Osteocyte (in vitro differentiated cells): ENCODE results near the gene CARD11. TPM values are rescaled to one million over a fixed set of nuclear protein-coding genes. Genes with fewer than 3 reads are reported as not detected.

ENCODE experiments used
- DNase-seq: peaks from one replicate; pipeline ENCODE4 v3.0.0; 2021; ENCODE audit warnings: mixed read lengths; ENCODE audit not compliant: unreplicated experiment; ENCODE audit errors: extremely low spot score
- H3K27ac Mint-ChIP-seq: one replicate; pipeline ENCODE4 v1.8.0; 2021; ENCODE audit warnings: mild to moderate bottlenecking, mixed read lengths; ENCODE audit not compliant: unreplicated experiment
- H3K27me3 Mint-ChIP-seq: one replicate; pipeline ENCODE4 v1.8.0; 2021; ENCODE audit warnings: mixed read lengths; ENCODE audit not compliant: unreplicated experiment
- H3K36me3 Mint-ChIP-seq: one replicate; pipeline ENCODE4 v1.8.0; 2021; ENCODE audit warnings: mixed read lengths; ENCODE audit not compliant: unreplicated experiment
- H3K4me1 Mint-ChIP-seq: one replicate; pipeline ENCODE4 v1.8.0; 2021; ENCODE audit warnings: mixed read lengths; ENCODE audit not compliant: unreplicated experiment
- H3K4me3 Mint-ChIP-seq: one replicate; pipeline ENCODE4 v1.8.0; 2021; ENCODE audit warnings: mild to moderate bottlenecking, moderate library complexity, mixed read lengths; ENCODE audit not compliant: unreplicated experiment
- H3K9me3 Mint-ChIP-seq: one replicate; pipeline ENCODE4 v1.8.0; 2021; ENCODE audit warnings: mixed read lengths; ENCODE audit not compliant: unreplicated experiment
- CTCF ChIP-seq: fragments of 200-600 bp; sonication (generic); IDR thresholded peaks from 2 replicates; pipeline ENCODE4 v1.5.0; 2021; ENCODE audit warnings: antibody characterized with exemption, mild to moderate bottlenecking, moderate library complexity
- total RNA-seq: library from RNA; stranded (reverse); gene quantifications from 2 replicates; pipeline ENCODE4 v1.2.1, GENCODE V29; 2021

Gene CARD11
- total RNA-seq, 1 donor from 2014 or later: 0.24 TPM

DNA sequence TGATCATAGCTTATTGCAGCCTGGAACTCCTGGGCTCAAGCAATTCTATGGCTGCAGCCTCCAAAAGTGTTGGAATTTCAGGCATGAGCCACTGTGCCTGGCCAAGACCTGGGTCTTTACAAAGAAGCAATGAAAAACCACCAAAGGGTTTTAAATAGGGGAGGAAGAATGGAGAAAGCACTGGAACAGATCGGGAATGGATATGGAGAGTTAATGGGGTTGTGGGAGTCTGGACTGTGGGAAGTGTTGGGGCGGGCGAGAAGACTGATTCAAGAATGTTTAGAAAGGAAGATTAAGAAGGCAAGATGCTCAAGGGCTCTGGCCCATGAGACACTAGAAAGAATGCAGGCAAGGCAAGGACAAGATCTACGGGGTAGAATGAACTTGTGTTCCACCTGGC is 98.5 kb downstream of the CARD11 start:
- Mint-ChIP-seq H3K9me3 (peaks cover 10% of the 10 kb centered on the region), H3K36me3 (no peaks in the 10 kb centered on the region), H3K4me1 (no peaks in the 10 kb centered on the region), H3K27me3 (peaks cover 57% of the 10 kb centered on the region), H3K4me3 (no peak overlapping the region), H3K27ac (no peak overlapping the region)
- peak; percentile 48 for DNase-seq
- TF ChIP-seq CTCF: no peak

DNA sequence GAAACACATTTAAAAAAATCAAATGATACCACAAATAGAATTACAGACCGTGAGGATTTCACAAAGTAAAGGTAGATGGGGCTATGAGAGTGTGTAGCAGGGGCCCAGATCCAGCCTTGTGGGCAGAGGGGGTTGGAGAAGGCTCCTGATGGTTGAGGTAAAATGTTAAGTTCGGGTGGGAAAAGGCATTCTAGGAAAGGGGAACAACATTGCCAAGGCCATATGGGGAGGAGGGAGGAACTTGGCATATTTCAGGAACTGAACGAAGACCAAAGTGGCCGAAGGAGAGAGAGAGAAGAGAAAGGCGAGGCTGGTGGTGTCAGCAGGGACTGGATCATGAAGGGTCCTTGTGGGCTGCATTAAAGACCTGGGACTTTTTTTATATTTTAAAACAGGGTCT is 98.9 kb downstream of the CARD11 start:
- peaks cover 59% of the 10 kb centered on the region for H3K27me3 Mint-ChIP-seq
- no peak overlapping the region for H3K27ac Mint-ChIP-seq
- no peak for TF ChIP-seq CTCF
- DNase-seq: peak; percentile 34
- H3K4me3 Mint-ChIP-seq: no peak overlapping the region
- H3K4me1 Mint-ChIP-seq: no peaks in the 10 kb centered on the region
- H3K9me3 Mint-ChIP-seq: peaks cover 5% of the 10 kb centered on the region
- no peaks in the 10 kb centered on the region for H3K36me3 Mint-ChIP-seq

GRCh38 chr7:2943851-2944601 is 99.6 kb downstream of the CARD11 start:
- H3K9me3 Mint-ChIP-seq: peaks cover 3% of the 10 kb centered on the region
- no peak overlapping the region for H3K4me3 Mint-ChIP-seq
- no peaks in the 10 kb centered on the region for H3K36me3 Mint-ChIP-seq
- H3K27me3 Mint-ChIP-seq: peaks cover 66% of the 10 kb centered on the region
- no peaks in the 10 kb centered on the region for H3K4me1 Mint-ChIP-seq
- peak; percentile 79 for DNase-seq
- no peak overlapping the region for H3K27ac Mint-ChIP-seq
- no peak for TF ChIP-seq CTCF

GRCh38 chr7:2941216-2941859 is 102.3 kb downstream of the CARD11 start:
- H3K27me3 Mint-ChIP-seq: peaks cover 49% of the 10 kb centered on the region
- no peaks in the 10 kb centered on the region for H3K4me1 Mint-ChIP-seq
- no peak for TF ChIP-seq CTCF
- no peaks in the 10 kb centered on the region for H3K9me3 Mint-ChIP-seq
- H3K4me3 Mint-ChIP-seq: no peak overlapping the region
- no peak overlapping the region for H3K27ac Mint-ChIP-seq
- DNase-seq: peak; percentile 30
- no peaks in the 10 kb centered on the region for H3K36me3 Mint-ChIP-seq

- no peak for TF ChIP-seq CTCF
- Mint-ChIP-seq H3K27me3 (peaks cover 44% of the 10 kb centered on the region), H3K4me1 (no peaks in the 10 kb centered on the region), H3K9me3 (no peaks in the 10 kb centered on the region), H3K4me3 (no peak overlapping the region), H3K27ac (no peak overlapping the region), H3K36me3 (no peaks in the 10 kb centered on the region)
- no peak for DNase-seq
Observed at GRCh38 chr7:2940466-2940865, 103.2 kb downstream of the CARD11 start.
